Naive thymus-derived CD8-positive, alpha-beta T cell (primary cell): ENCODE measurements around the gene DUS2. TPM values are rescaled to one million over a fixed set of nuclear protein-coding genes. Genes with fewer than 3 reads are reported as not detected.

Experiments
- ATAC-seq, 2 donors: fragments of 150-1000 bp; cut with Tn5 transposase in 1 of 2; sonication (Bioruptor Pico), chemical (Tn5 transposase) in 1 of 2; 1 replicate in 1 of 2; 2 replicates in 1 of 2; pipeline ENCODE4 v1.10.0; 2021; ENCODE audit warnings: mild to moderate bottlenecking in 2 of 2, moderate library complexity in 2 of 2
- POLR2A ChIA-PET: fragments of 350-600 bp; sonication (Branson Sonifier 250); formaldehyde crosslinking; loops from one replicate; lab custom pipeline; 2021; ENCODE audit warnings: antibody characterized with exemption; lab: Charles Lee
- DNase-seq, 10 donors: peaks; one replicate each; pipeline versions ENCODE4 v3.0.0 to v3.0.0-alpha.2; 2020 to 2022
- H3K27ac Mint-ChIP-seq, 10 donors: one replicate each; pipeline ENCODE4 v1.8.0; 2020 to 2022; ENCODE audit warnings: mild to moderate bottlenecking in 10 of 10, mixed read lengths in 10 of 10, moderate library complexity in 4 of 10, inconsistent platforms in 1 of 10
- H3K27me3 Mint-ChIP-seq, 5 donors: one replicate each; pipeline ENCODE4 v1.8.0; 2021 to 2022; ENCODE audit warnings: mixed read lengths in 5 of 5
- H3K36me3 Mint-ChIP-seq, 3 donors: one replicate each; pipeline ENCODE4 v1.8.0; 2020 to 2022; ENCODE audit warnings: mixed read lengths in 3 of 3, mild to moderate bottlenecking in 2 of 3, inconsistent platforms in 1 of 3
- H3K4me1 Mint-ChIP-seq, 4 donors: one replicate each; pipeline ENCODE4 v1.8.0; 2021 to 2022; ENCODE audit warnings: mixed read lengths in 4 of 4
- H3K4me3 Mint-ChIP-seq, 10 donors: one replicate each; pipeline ENCODE4 v1.8.0; 2020 to 2022; ENCODE audit warnings: mild to moderate bottlenecking in 10 of 10, mixed read lengths in 10 of 10, moderate library complexity in 6 of 10, inconsistent platforms in 1 of 10
- H3K9me3 Mint-ChIP-seq, 9 donors: one replicate each; pipeline ENCODE4 v1.8.0; 2020 to 2022; ENCODE audit warnings: mixed read lengths in 9 of 9, mild to moderate bottlenecking in 3 of 9, inconsistent platforms in 1 of 9, moderate library complexity in 1 of 9
- polyA plus RNA-seq, 3 donors: library from polyadenylated mRNA; unstranded; fragments of 300-500 nt; fragmentation: Illumina TruSeq; gene quantifications; one replicate each; pipeline ENCODE4 v1.2.3, GENCODE V29; 2021
- total RNA-seq, 8 experiments: library from RNA in 2 of 8; stranded (reverse) in 2 of 8; gene quantifications; one replicate each; pipeline ENCODE4 v1.2.3 and lab custom pipeline; 2021 to 2026

DUS2 gene
- total and polyA plus RNA-seq, 5 experiments from 2014 or later: 6.4 to 21.1 (median 13.1) TPM

GRCh38 chr16:68055395-68055794 is 32.3 kb downstream of the DUS2 start:
- peak overlapping the region in 1 of 10 donors; percentile 37 for H3K4me3 Mint-ChIP-seq
- DNase-seq (no peak), ATAC-seq (no peak)
- no peaks in the 10 kb centered on the region for H3K9me3 Mint-ChIP-seq
- H3K4me1 Mint-ChIP-seq: peaks cover 7 to 18% (median 13%) of the 10 kb centered on the region in 4 donors
- POLR2A ChIA-PET: interaction anchor here (0.8 to 1.2 kb wide), 3 partner anchors 9 to 60 kb away, joined by 3 read pairs; partner anchors contain the start of gene DPEP2
- peak overlapping the region in 2 of 10 donors; percentile 9 to 76 for H3K27ac Mint-ChIP-seq
- H3K27me3 Mint-ChIP-seq: no peaks in the 10 kb centered on the region
- peaks cover 0 to 58% (median 22%) of the 10 kb centered on the region in 3 donors for H3K36me3 Mint-ChIP-seq

- Mint-ChIP-seq H3K36me3 (peaks cover 0 to 31% (median 16%) of the 10 kb centered on the region in 3 donors), H3K4me3 (peak overlapping the region in 5 of 10 donors; percentile 2 to 44 (median 8)), H3K9me3 (no peaks in the 10 kb centered on the region), H3K27me3 (no peaks in the 10 kb centered on the region), H3K4me1 (peaks cover 24 to 56% (median 50%) of the 10 kb centered on the region in 4 donors), H3K27ac (peak overlapping the region in 8 of 10 donors; percentile 2 to 85 (median 43))
- ATAC-seq: no peak
- POLR2A ChIA-PET: interaction anchor here (0.7 to 2.8 kb wide), 2 partner anchors 13 to 25 kb away, joined by 3 to 9 read pairs; partner anchors contain the start of gene NFATC3
- DNase-seq: no peak
Measured at GRCh38 chr16:68059804-68060203, 36.7 kb downstream of the DUS2 start.

GRCh38 chr16:68061396-68061795 is 38.3 kb downstream of the DUS2 start:
- Mint-ChIP-seq H3K9me3 (no peaks in the 10 kb centered on the region), H3K36me3 (peaks cover 0 to 26% (median 9%) of the 10 kb centered on the region in 3 donors), H3K4me3 (peak overlapping the region in 1 of 10 donors; percentile 22), H3K4me1 (peaks cover 27 to 67% (median 65%) of the 10 kb centered on the region in 4 donors), H3K27me3 (no peaks in the 10 kb centered on the region), H3K27ac (peak overlapping the region; percentile 29 to 93 (median 80))
- POLR2A ChIA-PET: interaction anchor here (0.5 to 16.5 kb wide), 7 partner anchors 9 to 162 kb away, joined by 3 to 406 read pairs (median 7); partner anchors contain the start of genes DPEP2 and NFATC3
- ATAC-seq: no peak
- DNase-seq: no peak

- Mint-ChIP-seq H3K4me3 (peak overlapping the region in 9 of 10 donors; percentile 8 to 79 (median 63)), H3K36me3 (peaks cover 0 to 27% (median 8%) of the 10 kb centered on the region in 3 donors), H3K4me1 (peaks cover 31 to 80% (median 75%) of the 10 kb centered on the region in 4 donors), H3K27ac (peak overlapping the region; percentile 73 to 92 (median 86)), H3K9me3 (no peaks in the 10 kb centered on the region), H3K27me3 (no peaks in the 10 kb centered on the region)
- peak; percentile 54 to 65 for ATAC-seq
- POLR2A ChIA-PET: interaction anchor here (0.5 to 16.5 kb wide), 9 partner anchors 9 to 248 kb away, joined by 3 to 406 read pairs (median 5); partner anchors contain the start of genes NFATC3, PRMT7 and SLC7A6OS
- DNase-seq: peak in 3 of 10 donors; percentile 46 to 52 (median 52)
Measured at GRCh38 chr16:68062910-68063393, 39.9 kb downstream of the DUS2 start.

GRCh38 chr16:68064791-68065365 is 41.8 kb downstream of the DUS2 start:
- no peaks in the 10 kb centered on the region for H3K9me3 Mint-ChIP-seq
- DNase-seq (peak; percentile 43 to 81 (median 66)), ATAC-seq (peak; percentile 82 to 92)
- POLR2A ChIA-PET: interaction anchor here (0.5 to 16.5 kb wide), 8 partner anchors 10 to 263 kb away, joined by 3 to 406 read pairs (median 4); partner anchors contain the start of genes NFATC3 and NRN1L
- H3K4me3 Mint-ChIP-seq: peak overlapping the region in 6 of 10 donors; percentile 15 to 54 (median 26)
- peak overlapping the region; percentile 48 to 93 (median 85) for H3K27ac Mint-ChIP-seq
- H3K36me3 Mint-ChIP-seq: peaks cover 0 to 19% (median 7%) of the 10 kb centered on the region in 3 donors
- no peaks in the 10 kb centered on the region for H3K27me3 Mint-ChIP-seq
- peaks cover 32 to 84% (median 81%) of the 10 kb centered on the region in 4 donors for H3K4me1 Mint-ChIP-seq

GRCh38 chr16:68065716-68066305 is 42.7 kb downstream of the DUS2 start:
- Mint-ChIP-seq H3K27ac (peak overlapping the region in 8 of 10 donors; percentile 29 to 93 (median 66)), H3K9me3 (no peaks in the 10 kb centered on the region), H3K36me3 (peaks cover 0 to 15% (median 5%) of the 10 kb centered on the region in 3 donors), H3K27me3 (no peaks in the 10 kb centered on the region), H3K4me1 (peaks cover 39 to 90% (median 86%) of the 10 kb centered on the region in 4 donors), H3K4me3 (peak overlapping the region in 1 of 10 donors; percentile 2)
- DNase-seq: no peak
- no peak for ATAC-seq
- POLR2A ChIA-PET: interaction anchor here (0.6 to 16.5 kb wide), 9 partner anchors 9 to 209 kb away, joined by 3 to 406 read pairs (median 4); partner anchors contain the start of genes DPEP2, NFATC3 and NRN1L

GRCh38 chr16:68066763-68067162 is 43.7 kb downstream of the DUS2 start:
- Mint-ChIP-seq H3K9me3 (no peaks in the 10 kb centered on the region), H3K27ac (peak overlapping the region in 4 of 10 donors; percentile 65 to 93 (median 84)), H3K4me3 (no peak overlapping the region), H3K36me3 (peaks cover 0 to 8% (median 0%) of the 10 kb centered on the region in 3 donors), H3K4me1 (peaks cover 40 to 90% (median 86%) of the 10 kb centered on the region in 4 donors), H3K27me3 (no peaks in the 10 kb centered on the region)
- ATAC-seq (no peak), DNase-seq (no peak)
- POLR2A ChIA-PET: interaction anchor here (16.5 kb wide), 1 partner anchor 18 kb away, joined by 406 read pairs; the partner anchor contains the start of gene NFATC3

- POLR2A ChIA-PET: interaction anchor here (0.7 to 16.5 kb wide), 5 partner anchors 9 to 176 kb away, joined by 3 to 406 read pairs (median 3); partner anchors contain the start of genes DPEP2, NFATC3 and PLA2G15
- DNase-seq (no peak), ATAC-seq (no peak)
- Mint-ChIP-seq H3K4me3 (peak overlapping the region in 1 of 10 donors; percentile 26), H3K4me1 (peaks cover 37 to 89% (median 87%) of the 10 kb centered on the region in 4 donors), H3K27me3 (no peaks in the 10 kb centered on the region), H3K9me3 (no peaks in the 10 kb centered on the region), H3K27ac (peak overlapping the region in 7 of 10 donors; percentile 6 to 86 (median 69)), H3K36me3 (peaks cover 0 to 11% (median 0%) of the 10 kb centered on the region in 3 donors)
Measured at GRCh38 chr16:68068926-68069325, 45.8 kb downstream of the DUS2 start.

- peak overlapping the region; percentile 70 to 95 (median 86) for H3K27ac Mint-ChIP-seq
- peaks cover 37 to 89% (median 87%) of the 10 kb centered on the region in 4 donors for H3K4me1 Mint-ChIP-seq
- H3K27me3 Mint-ChIP-seq: no peaks in the 10 kb centered on the region
- POLR2A ChIA-PET: interaction anchor here (0.5 to 16.5 kb wide), 9 partner anchors 8 to 294 kb away, joined by 3 to 406 read pairs (median 3); partner anchors contain the start of genes NFATC3 and PSMB10
- peak overlapping the region; percentile 33 to 78 (median 64) for H3K4me3 Mint-ChIP-seq
- peak; percentile 55 to 66 for ATAC-seq
- peaks cover 0 to 16% (median 0%) of the 10 kb centered on the region in 3 donors for H3K36me3 Mint-ChIP-seq
- no peaks in the 10 kb centered on the region for H3K9me3 Mint-ChIP-seq
- peak in 5 of 10 donors; percentile 22 to 70 (median 54) for DNase-seq
Measured at GRCh38 chr16:68069511-68070248, 46.6 kb downstream of the DUS2 start.

GRCh38 chr16:68070249-68070730 is 47.2 kb downstream of the DUS2 start:
- Mint-ChIP-seq H3K4me1 (peaks cover 39 to 89% (median 87%) of the 10 kb centered on the region in 4 donors), H3K4me3 (peak overlapping the region; percentile 33 to 78 (median 64)), H3K9me3 (no peaks in the 10 kb centered on the region), H3K27ac (peak overlapping the region; percentile 70 to 95 (median 86)), H3K36me3 (peaks cover 0 to 18% (median 0%) of the 10 kb centered on the region in 3 donors), H3K27me3 (no peaks in the 10 kb centered on the region)
- DNase-seq (no peak), ATAC-seq (peak in 1 of 2 donors; percentile 27)
- POLR2A ChIA-PET: interaction anchor here (0.5 to 16.5 kb wide), 7 partner anchors 9 to 295 kb away, joined by 3 to 406 read pairs (median 3); partner anchors contain the start of genes NFATC3 and PSMB10
